ENCODE measurements around the gene KLHL7. TPM values are rescaled to one million over a fixed set of nuclear protein-coding genes. Genes with fewer than 3 reads are reported as not detected.

The KLHL7 gene
- total and polyA plus RNA-seq, 9 of the 15 experiments (the other 6 are each of a cell fraction or from before 2014, with no cell fraction given), result 4.2 to 63.1 (median 32.3) TPM

DNA sequence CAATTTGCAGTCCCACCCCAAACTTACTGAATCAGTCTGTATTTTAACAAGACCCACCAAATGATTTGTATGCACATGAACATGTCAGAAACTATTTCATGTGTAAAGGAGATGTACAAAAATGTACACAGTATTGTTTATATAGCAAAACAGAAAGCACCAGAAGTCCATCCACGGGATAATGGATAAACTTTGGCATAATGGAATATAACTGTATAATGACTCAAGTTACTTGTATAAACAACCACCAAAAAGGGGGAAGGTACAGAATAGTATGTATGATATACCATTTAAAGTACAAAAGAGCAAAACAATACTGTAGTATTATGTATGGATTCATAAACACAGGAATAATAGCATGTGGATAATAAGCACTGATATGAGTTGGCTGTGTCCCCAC is 98.7 kb downstream of the KLHL7 start:
- Histone ChIP-seq H3K9ac (ENCODE audit: insufficient read depth in 1 of 2, low read depth in 2 of 2, low read length in 2 of 2) (no peak overlapping the region), H3K36me3 (ENCODE audit: control insufficient read depth, insufficient read depth, low read length) (peaks cover 23% of the 10 kb centered on the region; the same call in 2 of the 3 replicates), H3K27me3 (ENCODE audit: control insufficient read depth in 2 of 2, insufficient read depth in 2 of 2, low read length in 2 of 2) (no peaks in the 10 kb centered on the region), H3K9me1 (ENCODE audit: control insufficient read depth, insufficient read depth, low read length) (no peaks in the 10 kb centered on the region), H3K4me2 (ENCODE audit: insufficient read depth, low read length) (no peak overlapping the region), H3K9me3 (replicated peaks; ENCODE audit: control insufficient read depth, insufficient read depth, low read depth, low read length) (no peaks in the 10 kb centered on the region), H3K4me3 (no peak overlapping the region), H4K20me1 (replicated peaks; ENCODE audit: control insufficient read depth, insufficient read depth, low read length) (no peaks in the 10 kb centered on the region), H3K4me1 (replicated peaks in 1 of 2; ENCODE audit: control insufficient read depth in 2 of 2, insufficient read depth in 2 of 2, low read length in 2 of 2) (no peaks in the 10 kb centered on the region; a peak in 1 of 5 replicates), H3K79me2 (ENCODE audit: control insufficient read depth, insufficient read depth, low read length) (no peaks in the 10 kb centered on the region), H3K27ac (ENCODE audit: extremely low read depth, low read depth, low read length) (no peak overlapping the region), H2AFZ (ENCODE audit: low read depth, low read length) (no peak overlapping the region)
- TF ChIP-seq SAP30 (IDR thresholded peaks at IDR 0.05; ENCODE audit: borderline replicate concordance, insufficient read depth, low read depth, low read length, poor library complexity, severe bottlenecking), result no peak
- no peak for TF ChIP-seq NCOA6 (IDR thresholded peaks at IDR 0.05)
- no peak for TF ChIP-seq NR3C1 (CRISPR knock-in tag; IDR thresholded peaks at IDR 0.05)
- TF ChIP-seq L3MBTL2 (IDR thresholded peaks at IDR 0.05), result no peak
- TF ChIP-seq RNF2 (IDR thresholded peaks at IDR 0.05), result no peak
- no peak for TF ChIP-seq E4F1 (CRISPR knock-in tag; IDR thresholded peaks at IDR 0.05; ENCODE audit: borderline replicate concordance)
- TF ChIP-seq, protein P1, sequence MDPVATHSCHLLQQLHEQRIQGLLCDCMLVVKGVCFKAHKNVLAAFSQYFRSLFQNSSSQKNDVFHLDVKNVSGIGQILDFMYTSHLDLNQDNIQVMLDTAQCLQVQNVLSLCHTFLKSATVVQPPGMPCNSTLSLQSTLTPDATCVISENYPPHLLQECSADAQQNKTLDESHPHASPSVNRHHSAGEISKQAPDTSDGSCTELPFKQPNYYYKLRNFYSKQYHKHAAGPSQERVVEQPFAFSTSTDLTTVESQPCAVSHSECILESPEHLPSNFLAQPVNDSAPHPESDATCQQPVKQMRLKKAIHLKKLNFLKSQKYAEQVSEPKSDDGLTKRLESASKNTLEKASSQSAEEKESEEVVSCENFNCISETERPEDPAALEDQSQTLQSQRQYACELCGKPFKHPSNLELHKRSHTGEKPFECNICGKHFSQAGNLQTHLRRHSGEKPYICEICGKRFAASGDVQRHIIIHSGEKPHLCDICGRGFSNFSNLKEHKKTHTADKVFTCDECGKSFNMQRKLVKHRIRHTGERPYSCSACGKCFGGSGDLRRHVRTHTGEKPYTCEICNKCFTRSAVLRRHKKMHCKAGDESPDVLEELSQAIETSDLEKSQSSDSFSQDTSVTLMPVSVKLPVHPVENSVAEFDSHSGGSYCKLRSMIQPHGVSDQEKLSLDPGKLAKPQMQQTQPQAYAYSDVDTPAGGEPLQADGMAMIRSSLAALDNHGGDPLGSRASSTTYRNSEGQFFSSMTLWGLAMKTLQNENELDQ (CRISPR knock-in tag; IDR thresholded peaks at IDR 0.05; ENCODE audit: borderline replicate concordance), result no peak
- no peak for TF ChIP-seq TBL1XR1 (IDR thresholded peaks at IDR 0.05; ENCODE audit: low read length in 2 of 2)
- no peak for TF ChIP-seq ZNF174 (CRISPR knock-in tag; IDR thresholded peaks at IDR 0.05)
- no peak for TF ChIP-seq RAD51 (IDR thresholded peaks at IDR 0.05; ENCODE audit: borderline replicate concordance, low read depth)
- TF ChIP-seq KLF6 (CRISPR knock-in tag; IDR thresholded peaks at IDR 0.05; ENCODE audit: borderline replicate concordance), result no peak
- no TSS peak for BruUV-seq (replicated peaks)
- no peak for FAIRE-seq
- in situ Hi-C loops (cut with MboI), result no loop called here
- ChIA-PET POLR2A (interaction anchor here (0.6 kb wide), 1 partner anchor 20 kb away, joined by 3 read pairs; no protein-coding TSS in a partner anchor), CTCF (ENCODE audit: low intra/inter-chr PET ratio) (no interaction called here)
- no peak for DNase-seq (ENCODE audit: extremely low read depth in 1 of 4, low spot score in 3 of 4)
- ATAC-seq, result no peak
- intact Hi-C loops (cut with micrococcal nuclease), result no loop called here
- WGBS (ENCODE audit: insufficient coverage, low coverage, missing lambda C conversion rate), result 95% methylated on average over 1 of the region's 1 CpG

All from K562 (cell line).